ENCODE data around the gene SP6. TPM values are rescaled to one million over a fixed set of nuclear protein-coding genes. Genes with fewer than 3 reads are reported as not detected.

The SP6 gene
- total and polyA plus RNA-seq, 2 of the 8 experiments (the other 6 are each of a cell fraction or from before 2014, with no cell fraction given): 1.2 to 1.5 TPM

- CTCF ChIA-PET (ENCODE audit: partially characterized antibody): interaction anchor here (1.3 to 33.0 kb wide), 4 partner anchors 9 to 65 kb away, joined by 3 to 1206 read pairs (median 191); partner anchors contain the start of genes SCRN2, SP2 and SP6
- no peak overlapping the region for H2BK120ac ChIP-seq (replicated peaks; ENCODE audit: low read depth, low read length)
Measured at GRCh38 chr17:47864791-47865216, 13.8 kb upstream of the SP6 start.

More at GRCh38 chr17:47864791-47865216, 13.8 kb upstream of the SP6 start:
- FAIRE-seq (no peak), DNase-seq (ENCODE audit: low read depth in 1 of 2, low spot score in 2 of 2) (no peak)
- H3K4me3 ChIP-seq (ENCODE audit: extremely low read depth in 1 of 4, insufficient read depth in 2 of 4, low read depth in 3 of 4, low read length in 4 of 4): no peak overlapping the region
- no peak overlapping the region for H3K9ac ChIP-seq (replicated peaks in 1 of 4; ENCODE audit: extremely low read depth in 1 of 4, low read depth in 3 of 4, low read length in 3 of 4)
- H2BK20ac ChIP-seq (ENCODE audit: low read length): no peak overlapping the region
- H4K91ac ChIP-seq (replicated peaks; ENCODE audit: insufficient read length, low read length): no peak overlapping the region
- H3K23ac ChIP-seq (ENCODE audit: insufficient read length): no peak overlapping the region
- no peak overlapping the region for H2BK12ac ChIP-seq (ENCODE audit: low read depth, low read length)
- no peak overlapping the region for H3K4me2 ChIP-seq (ENCODE audit: insufficient read depth in 1 of 2, low read depth in 2 of 2, low read length in 2 of 2)
- peaks cover 0 to 4% (median 2%) of the 10 kb centered on the region in 4 experiments; a peak in 3 of 7 replicates for H3K27me3 ChIP-seq (replicated peaks in 1 of 4; ENCODE audit: control insufficient read depth in 3 of 4, extremely low read depth in 1 of 4, insufficient read depth in 3 of 4, low read length in 3 of 4)
- no peaks in the 10 kb centered on the region for H3K79me1 ChIP-seq (ENCODE audit: low read depth, low read length)
- no peak overlapping the region for H3K18ac ChIP-seq (ENCODE audit: extremely low read depth, low read length)
- H3K14ac ChIP-seq (ENCODE audit: insufficient read length): no peak overlapping the region
- no peak overlapping the region for H2BK5ac ChIP-seq (ENCODE audit: low read depth, low read length)
- no peaks in the 10 kb centered on the region for H4K20me1 ChIP-seq (replicated peaks in 1 of 2; ENCODE audit: control insufficient read depth in 1 of 2, insufficient read depth in 2 of 2, low read length in 2 of 2)
- POLR2A ChIA-PET (ENCODE audit: partially characterized antibody): interaction anchor here (1.4 kb wide), 1 partner anchor 33 kb away, joined by 3 read pairs; the partner anchor contains the start of genes LRRC46 and MRPL10
- H2AFZ ChIP-seq (ENCODE audit: low read length): no peak overlapping the region
- H2AK5ac ChIP-seq (ENCODE audit: low read depth, low read length): no peak overlapping the region
- no peaks in the 10 kb centered on the region for H3K36me3 ChIP-seq (ENCODE audit: control insufficient read depth in 2 of 4, insufficient read depth in 4 of 4, low read length in 3 of 4)
- 85% methylated on average over 6 of the region's 7 CpGs; no CpG with 5 or more reads in 1 of the 2 experiments for WGBS, 2 experiments (ENCODE audit: extremely low coverage in 1 of 2, insufficient coverage in 1 of 2, insufficient read length in 1 of 2, insufficient replicate concordance in 2 of 2, low coverage in 1 of 2, low lambda C conversion rate in 2 of 2, missing lambda C conversion rate in 1 of 2)
- H2BK15ac ChIP-seq (ENCODE audit: low read length): no peak overlapping the region
- no peak overlapping the region; the same call in none of the 2 replicates for H4K8ac ChIP-seq (ENCODE audit: extremely low read depth, insufficient read depth, low read length)
- TF ChIP-seq MAX (IDR thresholded peaks at IDR 0.05) (no peak), CBX8 (IDR thresholded peaks at IDR 0.05; ENCODE audit: borderline replicate concordance, low read depth, low read length) (no peak), GABPA (IDR thresholded peaks at IDR 0.05; ENCODE audit: borderline replicate concordance, insufficient read depth, low read length) (no peak), YY1 (IDR thresholded peaks at IDR 0.05; ENCODE audit: low read depth, low read length) (no peak), TAF1 (IDR thresholded peaks at IDR 0.05; ENCODE audit: low read depth, low read length) (no peak), CHD1 (IDR thresholded peaks at IDR 0.05; ENCODE audit: low read depth, low read length) (no peak), POLR2AphosphoS5 (IDR thresholded peaks at IDR 0.05; ENCODE audit: low read depth, low read length) (no peak)
- peaks cover under 1 to 4% (median 2%) of the 10 kb centered on the region in 4 experiments; a peak in 5 of 7 replicates for H3K4me1 ChIP-seq (replicated peaks in 1 of 4; ENCODE audit: control insufficient read depth in 3 of 4, insufficient read depth in 4 of 4, low read length in 3 of 4)
- no peak overlapping the region for H4K5ac ChIP-seq (ENCODE audit: insufficient read length, low read depth, low read length)
- no peak overlapping the region for H3K56ac ChIP-seq (replicated peaks; ENCODE audit: insufficient read length, low read depth, low read length)
- H3K23me2 ChIP-seq (ENCODE audit: low read depth, low read length): no peaks in the 10 kb centered on the region
- H3K27ac ChIP-seq (ENCODE audit: low read depth, low read length): no peak overlapping the region
- H3K79me2 ChIP-seq (ENCODE audit: control insufficient read depth in 1 of 2, insufficient read depth in 2 of 2, low read length in 2 of 2): no peaks in the 10 kb centered on the region
- no peaks in the 10 kb centered on the region for H3K9me3 ChIP-seq (ENCODE audit: insufficient read depth in 2 of 2, low read depth in 1 of 2, low read length in 1 of 2)
- H3K4ac ChIP-seq (replicated peaks; ENCODE audit: insufficient read length, low read depth, low read length): no peak overlapping the region

All from H1 (cell line).